Activated CD8-positive, alpha-beta memory T cell treated with anti-CD3 and anti-CD28 coated beads, Interleukin-2, amount 50 U/mL, for 24 hours (primary cell): ENCODE results near the gene MLLT10.
A peak's percentile ranks its signal among the peaks of the same experiment; 100 is the strongest.

Experiments
- DNase-seq: peaks from one replicate; pipeline ENCODE4 v3.0.0-alpha.2; 2020; ENCODE audit errors: extremely low read depth

Gene MLLT10

DNA sequence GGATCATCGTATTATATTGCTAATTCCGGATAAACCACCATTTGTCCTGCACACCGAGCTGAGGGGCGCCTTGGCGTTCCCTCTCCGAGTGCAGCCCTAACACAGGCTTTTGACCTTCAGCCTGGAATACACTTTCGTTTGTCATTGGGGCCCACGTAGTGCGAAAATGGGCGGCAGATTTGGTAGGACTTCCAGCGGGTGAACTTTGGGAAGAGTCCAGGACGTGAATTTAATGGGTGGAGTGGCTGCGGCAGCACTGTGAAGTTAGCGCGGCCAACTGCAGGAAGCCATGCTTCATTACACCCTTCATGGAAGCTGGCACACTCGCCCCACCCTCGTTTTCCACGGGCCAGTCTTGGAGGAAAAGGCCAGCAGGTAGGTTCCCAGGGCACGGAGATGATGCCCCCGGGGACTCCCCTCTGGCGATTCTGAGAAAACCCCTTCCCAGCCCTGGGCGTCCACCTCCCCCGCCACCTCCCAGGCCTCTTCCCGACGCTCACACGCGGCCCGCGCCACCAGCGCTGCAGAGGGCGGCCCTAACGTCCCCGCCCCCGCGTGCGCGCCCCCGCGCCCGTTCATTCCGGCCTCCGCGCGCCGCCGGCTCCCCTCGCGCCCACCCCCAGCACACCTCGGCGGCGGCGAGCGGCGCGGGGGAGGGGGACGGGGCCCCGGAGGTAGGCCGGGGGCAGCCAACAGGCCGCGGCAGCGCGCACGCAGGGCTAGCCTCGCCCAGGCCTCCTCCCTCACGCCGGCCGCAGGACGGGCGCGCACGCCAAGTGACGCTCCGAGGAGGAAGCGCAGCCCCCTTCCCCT is at the start of gene MLLT10:
TSS of gene MLLT10 (plus strand) at position 766 of the 813 bp plus-strand sequence. CDS start 413 bp downstream, outside the sequence.
- DNase-seq = no peak

DNA sequence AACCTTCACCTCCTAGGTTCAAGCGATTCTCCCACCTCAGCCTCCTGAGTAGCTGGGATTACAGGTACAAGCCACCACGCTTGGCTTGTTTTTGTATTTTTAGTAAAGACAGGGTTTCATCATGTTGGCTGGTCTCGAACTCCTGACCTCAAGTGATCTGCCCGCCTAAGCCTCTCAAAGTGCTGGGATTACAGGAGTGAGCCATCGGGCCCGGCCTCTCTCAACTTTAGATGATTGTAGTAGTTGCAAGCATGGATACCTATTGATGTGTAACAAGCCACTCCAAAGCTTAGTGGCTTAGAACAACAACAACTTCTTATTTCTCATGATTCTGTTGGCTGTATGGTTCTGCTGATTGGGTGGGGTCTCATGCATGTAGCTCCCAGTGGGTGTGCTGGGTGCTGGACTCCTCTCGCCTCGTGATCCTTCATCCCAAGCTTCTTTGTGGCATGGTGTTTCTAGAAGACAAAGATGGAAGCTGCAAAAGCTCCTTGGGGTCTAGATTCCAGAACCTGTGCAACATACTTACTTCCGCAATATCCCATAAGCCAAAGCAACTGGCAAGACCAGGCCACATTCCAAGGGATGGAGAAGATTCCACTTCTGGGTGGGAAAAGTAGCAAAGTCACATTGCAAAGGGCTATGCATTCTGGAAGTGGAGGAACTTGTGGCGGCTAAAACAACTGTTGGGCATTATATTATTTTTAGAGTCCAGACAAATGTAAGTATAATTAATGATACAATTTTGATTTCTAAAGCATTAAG is 46.4 kb upstream of the MLLT10 start:
- DNase-seq = no peak

DNA sequence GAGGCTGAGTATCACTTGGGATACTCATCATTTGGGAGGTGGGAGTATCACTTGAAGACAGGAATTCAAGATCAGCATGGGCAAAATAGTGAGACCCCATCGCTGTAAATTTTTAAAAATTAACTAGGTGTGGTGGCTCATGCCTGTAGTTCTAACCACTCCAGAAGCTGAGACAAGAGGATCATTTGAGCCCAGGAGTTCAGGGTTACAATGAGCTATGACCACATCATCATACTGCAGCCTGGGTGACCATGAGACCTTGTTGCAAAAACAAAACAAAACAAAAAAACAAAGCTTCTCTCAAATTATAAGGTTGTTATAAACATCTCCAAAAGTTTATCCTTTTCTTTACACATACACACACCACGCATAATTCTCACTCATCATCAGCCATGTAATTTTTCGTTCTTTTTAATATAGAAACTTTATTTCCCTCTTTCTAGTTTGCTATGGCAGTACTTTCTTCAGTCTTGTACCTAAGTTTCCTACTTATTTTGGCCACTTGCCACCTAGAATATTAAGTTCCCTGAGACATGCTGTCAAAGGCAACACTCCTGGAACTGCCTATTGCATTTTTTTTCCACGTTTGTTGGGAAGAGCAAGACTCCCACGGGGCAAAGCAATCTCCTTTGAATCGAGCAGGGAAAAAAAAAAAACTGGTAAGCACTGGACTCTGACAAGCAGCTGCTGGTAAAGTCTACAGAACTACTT is 45.6 kb upstream of the MLLT10 start:
- no peak for DNase-seq

DNA sequence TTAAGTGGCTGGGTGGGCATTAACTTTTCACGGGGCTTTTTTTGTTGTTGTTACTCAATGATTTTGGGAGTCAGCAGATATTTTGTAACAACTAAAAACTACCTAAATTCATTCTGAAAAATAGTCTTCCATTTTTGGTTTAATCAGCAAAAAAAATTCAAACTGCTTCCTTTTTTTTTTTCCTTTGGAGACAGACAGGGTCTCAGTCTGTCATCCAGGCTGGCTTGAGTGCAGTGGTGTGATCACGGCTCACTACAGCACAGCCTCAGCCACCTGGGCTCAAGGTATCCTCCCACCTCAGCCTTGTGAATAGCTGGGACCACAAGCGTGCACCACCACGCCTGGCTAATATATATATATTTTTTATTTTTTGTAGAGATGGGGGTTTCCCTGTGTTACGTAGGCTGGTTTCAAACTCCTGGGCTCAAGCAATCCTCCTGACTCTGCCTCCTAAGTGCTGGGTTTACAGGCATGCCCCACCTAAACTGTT is 45.0 kb upstream of the MLLT10 start:
- DNase-seq = no peak

DNA sequence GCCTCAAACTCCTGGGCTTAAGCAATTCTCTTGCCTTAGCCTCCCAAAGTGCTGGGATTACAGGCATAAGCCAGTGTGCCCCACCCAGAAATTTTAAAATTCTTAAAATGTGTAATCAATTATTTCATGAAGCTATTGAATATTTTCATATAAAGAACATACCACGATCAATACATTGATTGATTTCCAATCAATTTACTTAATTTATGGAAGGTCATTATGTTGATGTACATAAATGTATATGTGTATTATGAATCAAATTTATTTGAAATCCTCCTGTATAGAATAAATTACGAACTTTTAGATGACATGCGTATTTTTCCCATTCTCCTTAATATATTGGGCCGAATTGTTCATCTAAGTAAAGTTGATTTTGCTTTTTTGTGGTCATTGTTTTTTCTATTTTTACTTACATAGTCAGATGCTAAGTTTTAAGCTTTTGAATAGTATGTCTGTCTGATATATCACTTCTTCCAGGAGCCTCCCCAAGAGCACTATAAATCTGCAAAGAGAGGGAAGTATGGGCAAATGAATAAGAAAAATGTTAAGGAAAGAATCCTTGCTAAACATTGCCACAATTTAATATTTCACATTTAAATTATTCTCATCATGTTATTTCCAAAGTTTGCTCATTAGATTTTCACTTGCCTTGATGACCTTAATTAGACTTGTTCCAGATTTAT is 43.9 kb upstream of the MLLT10 start:
- DNase-seq = no peak

DNA sequence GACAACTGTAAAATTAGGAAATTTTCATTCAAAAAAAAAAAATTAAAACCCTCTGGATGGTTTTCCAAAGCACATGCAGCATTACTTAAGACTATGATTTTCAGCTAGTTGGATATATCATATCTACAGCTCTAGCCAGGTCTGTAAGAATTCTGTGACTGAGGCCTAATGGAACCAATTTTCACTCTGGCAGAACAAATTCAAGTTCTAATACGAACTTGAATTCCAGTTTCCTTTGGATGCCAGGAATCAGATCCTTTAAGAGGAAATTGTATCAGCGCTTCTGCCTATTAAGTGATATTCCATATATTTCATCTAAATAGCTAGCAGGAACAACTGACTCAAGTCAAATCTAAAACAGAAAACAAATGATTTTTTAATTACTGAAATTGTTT is 43.3 kb upstream of the MLLT10 start:
- no peak for DNase-seq

DNA sequence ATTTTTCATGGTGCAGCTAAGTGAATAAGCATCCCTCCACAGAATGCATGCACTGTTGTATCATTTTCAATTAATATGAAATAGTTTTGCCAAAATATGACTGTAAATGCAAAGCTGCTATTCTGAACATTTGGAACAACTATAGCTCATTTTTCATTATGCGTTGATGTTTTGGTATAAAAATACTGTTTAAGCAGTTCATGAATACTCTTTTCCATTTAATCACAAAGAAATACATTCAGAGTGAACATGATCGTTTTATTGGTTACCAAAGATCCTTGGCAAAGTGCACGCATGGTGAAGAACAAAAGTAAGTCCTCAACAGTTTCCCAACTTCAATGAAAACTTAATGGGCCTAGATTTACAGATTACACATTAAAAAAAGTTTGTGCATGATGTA is 41.6 kb upstream of the MLLT10 start:
- no peak for DNase-seq

DNA sequence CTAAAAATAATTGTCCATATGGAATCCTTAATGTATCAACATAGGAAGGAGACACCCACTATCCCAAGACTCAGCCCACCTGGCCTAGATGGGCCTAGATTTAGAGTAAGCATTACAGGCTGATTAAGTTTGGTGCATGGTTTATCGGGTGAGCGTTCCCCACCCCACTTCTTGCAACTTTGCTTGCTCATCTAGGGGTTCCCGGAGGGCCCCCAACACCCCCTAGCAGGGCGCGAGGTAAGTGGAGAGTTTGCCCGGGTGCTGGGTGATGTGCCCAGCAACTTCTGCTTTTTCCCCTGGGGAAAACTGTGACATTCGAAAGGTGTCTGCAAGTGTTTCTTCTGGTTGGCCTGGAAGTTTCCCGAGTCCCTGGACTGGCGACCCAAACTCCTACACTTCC is 40.2 kb upstream of the MLLT10 start:
- DNase-seq = no peak

DNA sequence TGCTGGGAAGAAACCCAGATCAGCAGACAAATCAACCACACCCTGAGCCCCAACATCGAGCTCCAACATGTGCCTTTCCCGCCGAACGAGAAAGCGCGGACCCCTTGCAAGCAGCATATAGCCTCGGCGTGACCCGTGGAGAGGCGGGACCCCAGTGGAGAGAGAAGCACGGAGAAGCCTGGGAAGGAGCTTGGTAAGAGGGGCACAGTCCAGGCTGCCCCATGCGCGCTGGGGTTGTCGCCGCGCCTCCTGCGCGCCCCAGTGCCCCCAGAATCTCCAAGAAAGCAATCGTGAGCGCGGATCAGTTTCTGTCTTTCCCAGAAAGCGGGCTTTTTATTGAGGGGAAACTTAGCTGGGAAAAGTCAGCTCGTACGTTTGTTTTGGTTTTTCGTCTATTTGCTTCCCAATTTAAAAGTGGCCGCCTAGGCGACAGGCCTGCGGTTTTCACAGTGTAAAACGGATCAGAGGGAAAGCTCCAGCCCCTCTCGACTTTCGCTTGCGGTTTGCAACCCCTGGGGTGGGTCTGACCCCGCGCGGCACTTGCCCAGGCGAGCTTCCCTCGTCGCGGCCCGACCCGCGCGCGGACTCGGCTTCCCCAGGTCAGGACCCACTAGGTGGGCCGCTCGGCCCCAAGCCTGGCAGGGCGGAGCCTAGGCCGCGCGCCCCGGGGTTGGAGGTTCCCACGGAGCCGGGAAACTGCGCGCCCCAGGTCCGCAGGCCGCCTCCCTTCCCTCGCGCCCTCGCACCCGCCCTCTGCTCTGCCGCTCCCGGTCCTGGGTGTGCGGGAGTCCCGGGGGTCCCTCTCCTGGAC is 39.6 kb upstream of the MLLT10 start:
- no peak for DNase-seq

DNA sequence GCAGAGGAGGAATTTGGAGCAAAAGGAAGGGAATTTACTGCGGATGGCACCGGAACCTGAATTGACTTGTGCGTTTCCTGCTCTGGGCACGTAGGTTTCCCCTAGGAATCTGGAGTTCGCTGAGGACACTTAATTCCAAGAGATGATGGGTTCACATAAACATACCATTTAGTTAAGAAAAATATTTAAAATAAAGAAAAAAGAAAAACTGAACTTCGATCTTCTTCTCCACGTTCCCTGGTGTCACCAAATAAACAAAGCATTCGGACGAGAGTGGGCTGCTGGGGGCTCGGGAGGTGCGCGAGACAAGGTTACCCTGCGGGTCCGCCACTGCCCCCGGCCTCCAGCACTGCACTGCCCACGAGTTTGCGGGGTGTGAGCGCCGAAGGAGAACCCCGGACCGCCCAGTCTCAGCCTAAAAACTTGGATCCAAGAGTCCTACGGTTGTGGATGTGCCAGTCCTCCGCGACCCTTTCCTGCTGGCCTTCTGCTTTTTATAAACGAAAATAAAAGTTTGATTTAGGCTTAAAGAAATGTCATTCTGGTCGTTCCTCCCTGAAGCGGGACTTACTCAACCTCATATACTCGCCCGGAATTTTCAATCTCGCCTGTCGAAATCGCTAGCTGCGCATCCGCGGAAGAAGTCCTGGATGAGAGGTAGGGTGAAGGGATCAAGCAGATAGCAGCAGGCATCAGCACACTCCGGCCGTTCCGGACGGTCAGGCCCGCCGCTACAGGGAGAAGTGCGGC is 38.9 kb upstream of the MLLT10 start:
- DNase-seq = no peak

DNA sequence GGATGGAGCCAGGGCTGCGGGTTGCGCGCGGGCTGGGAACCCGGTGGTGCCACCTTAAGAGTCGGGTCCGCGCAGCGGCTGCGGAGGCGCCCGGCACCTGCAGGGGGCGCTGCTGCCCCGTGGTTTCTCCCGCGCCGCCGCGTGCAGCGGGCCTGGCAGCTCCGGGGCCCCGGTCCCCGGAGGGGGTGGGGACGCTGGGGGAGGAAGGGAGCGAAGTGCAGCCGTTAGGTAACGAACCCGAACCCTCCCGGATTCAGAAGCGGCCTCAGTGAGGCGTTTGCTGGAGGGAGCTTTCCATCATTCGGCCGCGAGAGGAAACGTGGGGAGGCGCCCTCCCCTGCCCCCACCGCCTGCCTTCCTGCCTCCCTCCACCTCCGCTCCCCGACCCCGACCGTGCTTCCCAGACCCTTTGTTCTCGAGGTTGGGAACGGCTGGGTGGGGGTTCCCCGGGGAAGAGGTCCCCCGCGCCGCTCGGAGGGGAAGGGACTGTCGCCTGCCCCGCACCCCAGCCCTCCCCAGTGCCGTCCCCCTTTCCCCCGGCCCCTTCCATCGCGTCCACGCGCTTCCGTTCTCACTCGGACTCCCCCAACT is 38.2 kb upstream of the MLLT10 start:
- DNase-seq = peak; percentile 56

DNA sequence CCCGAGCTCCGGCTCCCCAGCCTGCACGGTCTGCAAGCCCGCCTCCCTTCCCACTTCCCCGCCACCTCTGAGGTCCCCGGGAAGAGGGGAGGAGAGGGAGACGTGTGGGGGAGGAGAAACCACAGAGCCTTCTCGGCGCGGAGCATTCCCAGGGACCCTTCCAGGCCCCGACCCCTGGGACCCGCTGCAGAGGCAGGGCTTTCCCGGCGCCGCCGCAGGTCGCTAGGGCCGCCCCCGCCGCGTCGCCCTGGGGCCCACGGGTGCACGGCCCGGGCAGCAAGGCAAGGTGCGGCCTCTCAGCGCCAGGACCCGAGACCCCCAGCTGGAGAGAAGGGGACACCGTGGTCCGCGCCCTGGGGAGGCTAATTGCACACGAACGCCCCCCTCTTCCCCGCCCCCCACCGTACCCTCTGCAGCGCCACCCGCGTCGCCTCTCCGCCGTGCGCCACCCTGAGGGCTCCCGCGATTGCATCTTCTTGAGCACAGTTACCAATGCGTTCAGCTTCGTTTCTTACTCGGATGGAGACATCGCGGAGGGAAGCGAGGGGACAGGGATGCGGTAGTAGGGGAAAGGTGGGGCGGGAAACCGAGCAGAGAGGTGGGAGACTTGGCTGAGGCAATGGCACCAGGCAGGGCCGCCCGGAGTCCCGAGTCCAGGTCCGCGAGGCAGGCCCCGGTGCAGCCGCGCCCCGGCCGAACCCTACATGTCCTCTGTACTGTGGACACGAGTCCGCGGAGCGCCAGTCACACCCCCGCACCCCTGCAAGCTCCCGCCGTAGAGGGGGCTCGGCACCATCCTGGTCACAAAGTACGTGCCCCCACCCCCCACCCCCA is 37.5 kb upstream of the MLLT10 start:
- no peak for DNase-seq

DNA sequence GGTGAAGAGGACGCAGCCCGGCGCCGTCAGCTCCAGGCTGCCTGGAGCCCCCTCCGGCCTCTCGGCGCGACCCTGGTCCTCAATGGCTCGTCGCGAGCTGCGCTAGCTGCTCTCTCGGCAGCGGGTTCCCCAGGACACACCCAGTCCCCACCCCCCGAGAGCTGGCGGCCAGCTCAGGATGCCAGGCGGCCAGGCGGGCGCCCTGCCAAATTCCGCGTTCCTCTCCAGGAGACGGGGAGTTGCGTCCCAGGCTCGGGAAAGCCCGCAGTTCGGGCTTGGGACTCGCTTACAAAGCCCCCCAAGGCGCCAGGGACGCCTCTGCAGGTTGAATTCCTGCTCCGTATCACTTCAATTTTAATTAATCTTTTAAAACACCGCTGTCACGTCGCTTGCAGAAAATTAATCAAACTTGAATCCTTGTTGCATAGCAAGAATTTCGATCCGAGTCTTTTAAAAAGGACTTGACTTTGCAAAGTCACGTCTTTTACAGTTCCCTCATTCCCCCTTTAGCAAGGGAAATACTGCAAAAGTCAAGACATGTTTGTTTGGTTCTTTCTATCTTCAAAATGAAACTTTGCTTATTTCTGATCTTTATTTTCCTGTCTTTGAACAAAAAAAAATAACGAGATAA is 36.7 kb upstream of the MLLT10 start:
- no peak for DNase-seq

DNA sequence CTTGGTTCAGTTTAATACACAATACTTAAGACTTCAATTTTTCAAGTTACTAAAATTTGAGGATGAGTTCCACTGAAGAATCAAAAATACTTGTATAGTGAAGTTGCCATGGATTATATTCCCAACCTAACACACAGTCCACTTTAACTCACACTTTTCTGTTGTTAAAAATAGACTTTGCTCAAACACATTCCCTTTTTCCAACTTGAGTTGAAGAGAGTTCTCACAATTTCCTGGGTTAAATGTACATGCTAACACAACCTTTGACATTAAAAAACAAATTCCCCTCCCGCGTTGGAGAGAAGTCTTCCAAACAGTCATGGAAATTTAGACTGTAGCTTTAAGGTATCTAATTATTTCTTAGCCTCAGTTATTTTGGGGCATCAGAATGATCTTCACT is 35.7 kb upstream of the MLLT10 start:
- DNase-seq = no peak

DNA sequence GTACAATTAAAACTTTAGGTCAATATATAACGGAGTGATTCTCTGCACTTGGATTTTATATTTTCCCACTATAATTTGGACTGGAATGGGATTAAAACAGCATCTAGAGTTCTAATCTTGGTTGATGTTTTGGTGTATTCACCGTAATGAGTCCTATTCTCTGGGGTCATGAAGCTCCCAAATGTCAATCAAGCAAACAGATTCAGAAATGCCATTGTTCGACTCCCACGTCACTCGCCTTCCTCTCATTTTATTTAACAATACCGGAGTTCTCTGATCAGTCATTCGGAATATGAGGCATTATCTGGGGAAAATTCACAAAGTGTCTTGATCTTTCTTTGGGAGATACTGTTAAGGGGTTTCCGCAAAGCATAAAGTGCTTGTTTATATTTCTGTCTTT is 35.0 kb upstream of the MLLT10 start:
- DNase-seq = no peak

DNA sequence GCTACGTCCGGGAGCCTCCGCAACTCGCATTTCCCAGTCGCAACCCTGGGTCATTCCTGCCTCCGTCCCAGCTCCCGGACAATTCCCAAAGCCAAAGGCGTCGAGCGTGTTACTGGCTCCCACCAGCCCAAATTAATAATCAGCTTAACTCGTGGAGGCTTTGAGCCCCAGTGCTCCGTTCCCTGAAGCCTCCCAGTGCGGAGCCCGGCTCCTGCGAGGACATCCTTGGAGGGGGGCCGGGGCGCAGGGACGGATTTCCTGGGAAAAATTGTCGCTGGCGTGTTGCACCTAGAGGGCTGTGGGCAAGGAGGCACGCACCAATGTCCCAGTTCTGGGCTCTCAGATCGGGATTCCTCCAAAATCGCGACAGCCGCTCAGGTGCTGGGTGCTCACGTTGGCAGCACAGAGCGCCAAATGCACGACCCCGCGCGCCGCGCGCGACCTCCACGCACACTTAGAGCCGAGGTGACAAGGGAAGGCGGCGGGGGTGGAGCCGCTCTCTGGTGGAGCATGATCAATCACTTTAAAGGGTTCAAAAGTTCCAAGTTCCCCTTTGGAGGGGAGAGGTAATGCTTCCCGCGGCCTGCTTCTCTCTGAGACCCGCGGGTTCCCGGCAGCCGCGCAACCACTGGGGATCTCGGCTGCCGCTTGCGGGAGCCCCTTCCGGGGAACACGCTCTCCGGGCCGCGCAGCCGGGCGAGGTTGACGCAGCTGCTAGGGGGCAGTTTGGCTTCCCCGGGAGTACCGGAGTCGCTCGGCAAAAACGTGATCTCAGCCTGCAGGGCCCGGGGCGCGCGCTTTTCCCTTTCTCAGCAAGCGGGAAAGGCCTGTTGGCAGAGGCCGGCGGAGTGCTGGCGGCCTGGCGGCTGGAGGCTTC is 34.1 kb upstream of the MLLT10 start:
- DNase-seq = no peak

DNA sequence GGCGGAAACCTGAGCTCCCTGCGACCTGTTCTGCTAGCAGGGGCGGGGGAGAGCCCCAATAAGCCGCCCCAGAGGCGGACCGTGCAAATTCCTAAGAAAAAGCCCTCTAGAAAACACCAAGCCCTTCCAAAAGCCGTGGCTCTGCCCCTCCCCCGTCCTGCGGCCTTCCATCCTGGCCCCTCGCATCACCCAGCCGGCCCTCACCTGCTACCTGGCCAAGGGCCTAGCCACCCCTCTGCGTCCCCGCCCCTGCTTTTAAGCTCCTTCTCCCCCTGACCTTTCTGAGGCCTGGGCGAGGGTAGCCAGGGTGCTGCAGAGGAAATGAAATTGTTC is 33.5 kb upstream of the MLLT10 start:
- no peak for DNase-seq

DNA sequence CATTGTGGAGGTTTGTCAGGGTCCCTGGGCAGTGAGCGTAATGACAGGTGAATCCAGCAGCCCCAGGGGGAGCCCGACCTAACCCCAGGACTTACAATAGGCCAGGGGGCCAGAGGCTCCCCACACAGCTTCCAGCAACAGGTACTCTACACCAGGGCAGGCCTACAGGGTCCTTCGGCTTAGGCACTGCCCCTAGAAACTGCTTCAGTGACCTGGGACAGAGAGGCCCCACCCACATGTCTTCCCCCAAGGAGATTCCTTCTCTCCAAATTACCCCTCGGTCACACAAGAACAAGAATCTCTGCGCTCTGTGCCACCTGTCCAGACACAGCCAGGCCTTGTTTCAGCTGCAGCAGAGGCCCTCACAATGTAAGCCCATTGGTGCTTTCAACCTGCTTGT is 32.9 kb upstream of the MLLT10 start:
- no peak for DNase-seq
